Motor neuron (in vitro differentiated cells): ENCODE results near the gene FST. TPM values are rescaled to one million over a fixed set of nuclear protein-coding genes. Genes with fewer than 3 reads are reported as not detected.

Source experiments
- ATAC-seq, 8 experiments: fragments of 200-7000 bp; cut with Tn5 transposase; replicated peaks in 6 of 8; 2 replicates each; pipeline ENCODE4 v1.8.0; 2021; ENCODE audit warnings: mild to moderate bottlenecking in 8 of 8, moderate library complexity in 8 of 8
- H3K27ac ChIP-seq, 2 donors: fragments of 250-450 bp; sonication (Bioruptor Pico); 2 replicates each; pipeline ENCODE4 v1.9.0; 2021; ENCODE audit warnings: antibody characterized with exemption in 2 of 2, mild to moderate bottlenecking in 2 of 2, moderate library complexity in 1 of 2
- H3K4me1 ChIP-seq, 2 donors: fragments of 250-450 bp; sonication (Bioruptor Pico); replicated peaks in 1 of 2; 2 replicates each; pipeline ENCODE4 v1.6.1; 2021; ENCODE audit warnings: antibody characterized with exemption in 2 of 2, mild to moderate bottlenecking in 2 of 2, moderate library complexity in 1 of 2
- H3K4me3 ChIP-seq, 5 donors: fragments of 250-450 bp; sonication (Bioruptor Pico); 2 replicates each; pipeline ENCODE4 v1.9.0; 2021; ENCODE audit warnings: antibody characterized with exemption in 5 of 5, mild to moderate bottlenecking in 5 of 5, moderate library complexity in 4 of 5
- WGBS, 10 experiments: fragments of 450-650 bp; shearing (Covaris generic); methylation state at CpG; one replicate each; pipeline ENCODE4 v1.0.0; 2022; 5-methylcytosine and 5-hydroxymethylcytosine counted together
- in situ Hi-C, 9 experiments: fragments of 400-800 bp; cut with MboI; loops; one replicate each; pipeline ENCODE4 v1.15.0; 2021; ENCODE audit warnings: low sequenced_read_pairs in 9 of 9, low pct_unique_long_range_greater_than_20kb in 2 of 9; ENCODE audit not compliant: unreplicated experiment in 9 of 9
- total RNA-seq, 8 experiments: library from RNA; unstranded; fragments of 300-600 nt; gene quantifications; 2 replicates each; pipeline versions ENCODE4 v1.2.3 to v1.2.4, GENCODE V29; 2022

Gene FST
- total RNA-seq, 8 experiments from 2014 or later = 0.41 to 34.8 (median 1.9) TPM

- in situ Hi-C loops = loop anchor here in 4 of 9 experiments (25.0 kb wide), 2 partner anchors 758 to 783 kb away; no protein-coding TSS in a partner anchor
- Histone ChIP-seq H3K27ac (no peak overlapping the region), H3K4me1 (no peaks in the 10 kb centered on the region), H3K4me3 (no peak overlapping the region)
- no peak for ATAC-seq
- 0 to 80% (median 50%) methylated on average over 1 of the region's 1 CpG; no CpG with 5 or more reads in 5 of the 10 experiments for WGBS, 10 experiments
Observed at GRCh38 chr5:53453898-53454718, 26.3 kb upstream of the FST start.

- 67 to 100% (median 100%) methylated on average over 1 of the region's 1 CpG; no CpG with 5 or more reads in 1 of the 10 experiments for WGBS, 10 experiments
- ATAC-seq = no peak
- in situ Hi-C loops = loop anchor here in 4 of 9 experiments (25.0 kb wide), 2 partner anchors 758 to 783 kb away; no protein-coding TSS in a partner anchor
Observed at GRCh38 chr5:53454719-53455000, 25.8 kb upstream of the FST start.

GRCh38 chr5:53456366-53456765 is 24.1 kb upstream of the FST start:
- WGBS, 10 experiments = 0 to 94% (median 10%) methylated on average over 2 of the region's 2 CpGs; no CpG with 5 or more reads in 7 of the 10 experiments
- no peaks in the 10 kb centered on the region for H3K4me1 ChIP-seq
- no peak overlapping the region for H3K27ac ChIP-seq
- no peak for ATAC-seq
- no peak overlapping the region for H3K4me3 ChIP-seq
- in situ Hi-C loops = loop anchor here in 4 of 9 experiments (25.0 kb wide), 2 partner anchors 756 to 781 kb away; no protein-coding TSS in a partner anchor

More at GRCh38 chr5:53454719-53455000, 25.8 kb upstream of the FST start:
- Histone ChIP-seq H3K27ac (no peak overlapping the region), H3K4me1 (no peaks in the 10 kb centered on the region), H3K4me3 (no peak overlapping the region)

- in situ Hi-C loops = loop anchor here in 4 of 9 experiments (25.0 kb wide), 2 partner anchors 748 to 773 kb away; no protein-coding TSS in a partner anchor
- Histone ChIP-seq H3K27ac (no peak overlapping the region), H3K4me3 (no peak overlapping the region), H3K4me1 (no peaks in the 10 kb centered on the region)
- ATAC-seq = no peak
- 90 to 100% methylated on average over 1 to 2 of the region's 2 CpGs; no CpG with 5 or more reads in 8 of the 10 experiments for WGBS, 10 experiments
Observed at GRCh38 chr5:53463909-53464621, 16.4 kb upstream of the FST start.

GRCh38 chr5:53464722-53465121 is 15.7 kb upstream of the FST start:
- Histone ChIP-seq H3K4me1 (no peaks in the 10 kb centered on the region), H3K4me3 (no peak overlapping the region), H3K27ac (no peak overlapping the region)
- ATAC-seq = no peak
- in situ Hi-C loops = loop anchor here in 4 of 9 experiments (25.0 kb wide), 2 partner anchors 748 to 773 kb away; no protein-coding TSS in a partner anchor
- WGBS, 10 experiments = 60 to 100% (median 85%) methylated on average over 1 to 3 of the region's 3 CpGs; no CpG with 5 or more reads in 2 of the 10 experiments

GRCh38 chr5:53469946-53470687 is 10.3 kb upstream of the FST start:
- no peak overlapping the region for H3K4me3 ChIP-seq

GRCh38 chr5:53472279-53472678 is 8.2 kb upstream of the FST start:
- WGBS, 10 experiments = 0 to 100% (median 81%) methylated on average over 1 of the region's 1 CpG; no CpG with 5 or more reads in 2 of the 10 experiments
- in situ Hi-C loops = loop anchor here in 4 of 9 experiments (25.0 kb wide), 2 partner anchors 740 to 765 kb away; no protein-coding TSS in a partner anchor
- no peak for ATAC-seq

More at GRCh38 chr5:53469946-53470687, 10.3 kb upstream of the FST start:
- in situ Hi-C loops = loop anchor here in 4 of 9 experiments (25.0 kb wide), 2 partner anchors 742 to 767 kb away; no protein-coding TSS in a partner anchor
- ATAC-seq = no peak
- 8 to 100% (median 89%) methylated on average over 1 to 2 of the region's 2 CpGs; no CpG with 5 or more reads in 1 of the 10 experiments for WGBS, 10 experiments
- Histone ChIP-seq H3K27ac (no peak overlapping the region), H3K4me1 (no peaks in the 10 kb centered on the region)

GRCh38 chr5:53472720-53473510 is 7.5 kb upstream of the FST start:
- no peak for ATAC-seq
- WGBS, 10 experiments = 28 to 93% (median 79%) methylated on average over 3 to 4 of the region's 4 CpGs; no CpG with 5 or more reads in 1 of the 10 experiments
- Histone ChIP-seq H3K27ac (no peak overlapping the region), H3K4me3 (no peak overlapping the region), H3K4me1 (no peaks in the 10 kb centered on the region)
- in situ Hi-C loops = loop anchor here in 4 of 9 experiments (25.0 kb wide), 2 partner anchors 739 to 764 kb away; no protein-coding TSS in a partner anchor

More at GRCh38 chr5:53472279-53472678, 8.2 kb upstream of the FST start:
- Histone ChIP-seq H3K4me1 (no peaks in the 10 kb centered on the region), H3K27ac (no peak overlapping the region), H3K4me3 (no peak overlapping the region)

GRCh38 chr5:53473633-53474032 is 6.8 kb upstream of the FST start:
- no peak overlapping the region for H3K4me3 ChIP-seq
- ATAC-seq = peak in 2 of 8 experiments; percentile 58 to 73
- in situ Hi-C loops = loop anchor here in 4 of 9 experiments (25.0 kb wide), 2 partner anchors 739 to 764 kb away; no protein-coding TSS in a partner anchor
- no peak overlapping the region for H3K27ac ChIP-seq
- no peaks in the 10 kb centered on the region for H3K4me1 ChIP-seq

GRCh38 chr5:53475320-53475719 is 5.1 kb upstream of the FST start:
- Histone ChIP-seq H3K4me3 (no peak overlapping the region), H3K4me1 (no peaks in the 10 kb centered on the region), H3K27ac (no peak overlapping the region)
- in situ Hi-C loops = loop anchor here in 1 of 9 experiments (25.0 kb wide), 1 partner anchor 387 kb away; no protein-coding TSS in a partner anchor
- no peak for ATAC-seq
- WGBS, 10 experiments = 60 to 100% (median 92%) methylated on average over 1 to 2 of the region's 2 CpGs; no CpG with 5 or more reads in 1 of the 10 experiments

- Histone ChIP-seq H3K4me1 (no peaks in the 10 kb centered on the region), H3K4me3 (no peak overlapping the region), H3K27ac (no peak overlapping the region)
- in situ Hi-C loops = loop anchor here in 1 of 9 experiments (25.0 kb wide), 1 partner anchor 386 kb away; no protein-coding TSS in a partner anchor
- ATAC-seq = no peak
- 70 to 100% (median 81%) methylated on average over 1 to 3 of the region's 3 CpGs; no CpG with 5 or more reads in 3 of the 10 experiments for WGBS, 10 experiments
Observed at GRCh38 chr5:53476019-53476418, 4.4 kb upstream of the FST start.
